Stimulated activated CD4-positive, alpha-beta T cell treated with anti-CD3 and anti-CD28 coated beads, Interleukin-2, amount 100 ng/mL, for 24 hours (primary cell): ENCODE data around the gene TLCD3B.
A peak's percentile ranks its signal among the peaks of the same experiment; 100 is the strongest.

Experiments
- DNase-seq, 2 donors: peaks; one replicate each; pipeline ENCODE4 v3.0.0-alpha.2; 2020

Gene TLCD3B, protein sequence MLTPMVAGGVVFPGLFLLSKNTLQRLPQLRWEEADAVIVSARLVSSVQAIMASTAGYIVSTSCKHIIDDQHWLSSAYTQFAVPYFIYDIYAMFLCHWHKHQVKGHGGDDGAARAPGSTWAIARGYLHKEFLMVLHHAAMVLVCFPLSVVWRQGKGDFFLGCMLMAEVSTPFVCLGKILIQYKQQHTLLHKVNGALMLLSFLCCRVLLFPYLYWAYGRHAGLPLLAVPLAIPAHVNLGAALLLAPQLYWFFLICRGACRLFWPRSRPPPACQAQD

DNA sequence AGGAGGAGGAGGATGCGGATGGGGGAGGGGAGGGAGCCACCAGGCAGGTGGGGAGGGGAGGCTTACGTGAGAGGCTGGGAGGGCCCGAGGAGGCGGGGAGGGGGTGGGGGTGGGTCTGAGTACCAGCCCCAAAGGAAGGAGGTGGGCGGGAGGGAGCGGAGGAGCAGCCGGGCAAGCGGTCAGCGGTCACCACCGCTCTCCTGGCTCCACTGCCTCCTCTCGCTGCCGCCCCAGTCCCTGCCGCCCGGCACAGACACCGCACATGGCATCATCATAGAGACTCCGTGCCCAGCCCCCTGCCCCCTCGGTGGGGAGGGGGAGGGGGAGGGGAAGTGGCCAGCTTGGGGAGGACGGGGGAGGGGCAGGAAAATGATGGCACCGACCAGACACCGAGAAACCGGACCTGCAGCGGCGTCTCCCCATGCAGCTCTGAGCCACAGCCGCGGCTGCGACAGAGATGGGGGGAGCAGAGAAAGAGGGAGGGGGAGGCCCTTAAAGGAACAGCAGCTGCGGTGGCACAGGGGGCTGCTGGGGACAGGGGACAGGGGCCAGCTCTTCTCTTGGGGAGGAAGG is at the start of gene TLCD3B:
TSS of gene TLCD3B (minus strand) at position 431 of the 573 bp plus-strand sequence. CDS start 744 bp downstream, outside the sequence.
- DNase-seq, result no peak

DNA sequence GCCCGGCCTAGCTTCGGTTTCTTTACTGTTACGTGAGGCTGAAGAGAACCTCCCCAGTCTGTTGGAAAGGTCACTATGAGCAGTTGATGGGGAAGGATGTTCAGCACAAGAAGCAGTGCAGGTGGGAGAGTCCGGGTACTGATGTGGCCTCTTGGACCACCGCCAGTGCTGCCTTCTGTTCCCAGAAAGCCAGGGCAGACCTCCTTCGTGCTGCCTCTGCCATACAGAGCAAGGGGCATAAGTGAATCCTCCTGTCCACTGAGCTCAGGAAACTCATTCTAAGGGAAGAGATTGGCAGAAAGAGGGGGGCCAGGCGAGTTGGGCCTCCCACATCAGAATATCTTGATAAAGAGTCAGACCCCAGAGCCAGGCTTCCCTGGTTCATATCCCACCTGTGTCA is 48.4 kb upstream of the TLCD3B start:
- no peak for DNase-seq

DNA sequence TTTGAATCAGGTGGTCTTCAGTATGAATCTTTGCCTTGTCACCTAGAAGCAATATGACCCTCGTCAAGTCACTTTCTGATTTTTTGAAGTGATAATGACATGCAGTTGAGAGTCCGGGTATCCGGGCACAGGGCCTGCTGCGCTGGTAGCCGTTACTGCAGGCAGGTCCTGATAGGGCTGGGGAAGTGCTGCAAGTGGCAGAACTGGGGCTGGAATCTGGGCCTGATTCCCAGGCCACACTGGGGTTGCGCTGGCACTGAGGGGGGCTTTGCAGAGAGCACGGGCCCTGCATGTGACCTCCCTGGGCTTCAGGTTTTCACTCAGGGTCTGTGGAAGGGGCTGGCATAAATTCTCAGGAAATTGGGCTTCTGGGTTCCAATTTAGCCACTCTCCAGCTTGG is 47.7 kb upstream of the TLCD3B start:
- DNase-seq, result no peak

DNA sequence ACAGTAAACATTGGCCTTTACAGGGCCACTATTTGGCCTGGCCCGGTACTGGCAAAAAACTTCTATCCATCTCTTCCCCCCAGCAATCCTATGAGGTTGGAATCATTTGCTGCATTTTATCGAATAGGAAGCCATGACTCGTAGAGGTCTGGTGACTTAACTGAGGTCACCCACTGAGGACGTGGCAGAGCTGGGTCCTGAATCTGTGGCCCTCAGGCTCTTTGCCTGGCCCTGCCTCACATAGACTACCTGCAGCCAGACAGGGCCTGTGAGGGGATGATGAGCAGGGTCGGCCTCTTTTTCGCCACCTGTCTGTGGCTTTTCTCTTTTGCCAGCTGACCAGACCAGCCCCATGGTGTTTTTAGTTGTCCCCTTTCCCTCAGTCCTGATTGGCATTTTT is 46.6 kb upstream of the TLCD3B start:
- DNase-seq, result no peak

DNA sequence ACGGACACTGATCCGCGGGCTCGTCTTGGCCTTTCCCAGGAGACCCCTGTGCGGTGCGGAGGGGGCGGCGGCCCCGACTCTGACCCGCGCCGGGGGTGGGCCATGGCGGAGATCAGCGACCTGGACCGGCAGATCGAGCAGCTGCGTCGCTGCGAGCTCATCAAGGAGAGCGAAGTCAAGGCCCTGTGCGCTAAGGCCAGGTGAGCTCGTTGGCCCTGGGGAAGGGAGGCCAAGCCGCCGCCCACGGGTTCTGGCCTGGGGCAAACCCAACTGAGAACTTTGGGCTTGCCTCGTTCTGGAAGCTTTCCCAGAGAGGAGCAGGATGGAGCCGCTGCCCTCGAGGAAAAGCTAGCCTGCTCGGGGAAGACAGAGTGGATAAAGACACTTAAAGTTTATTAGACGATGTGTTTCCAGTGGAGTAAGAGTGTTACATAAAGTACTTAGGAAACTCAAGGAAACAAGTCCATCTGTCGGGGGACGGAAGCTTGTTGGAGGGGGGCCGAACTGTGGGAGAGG is 45.3 kb upstream of the TLCD3B start:
- DNase-seq, result no peak

DNA sequence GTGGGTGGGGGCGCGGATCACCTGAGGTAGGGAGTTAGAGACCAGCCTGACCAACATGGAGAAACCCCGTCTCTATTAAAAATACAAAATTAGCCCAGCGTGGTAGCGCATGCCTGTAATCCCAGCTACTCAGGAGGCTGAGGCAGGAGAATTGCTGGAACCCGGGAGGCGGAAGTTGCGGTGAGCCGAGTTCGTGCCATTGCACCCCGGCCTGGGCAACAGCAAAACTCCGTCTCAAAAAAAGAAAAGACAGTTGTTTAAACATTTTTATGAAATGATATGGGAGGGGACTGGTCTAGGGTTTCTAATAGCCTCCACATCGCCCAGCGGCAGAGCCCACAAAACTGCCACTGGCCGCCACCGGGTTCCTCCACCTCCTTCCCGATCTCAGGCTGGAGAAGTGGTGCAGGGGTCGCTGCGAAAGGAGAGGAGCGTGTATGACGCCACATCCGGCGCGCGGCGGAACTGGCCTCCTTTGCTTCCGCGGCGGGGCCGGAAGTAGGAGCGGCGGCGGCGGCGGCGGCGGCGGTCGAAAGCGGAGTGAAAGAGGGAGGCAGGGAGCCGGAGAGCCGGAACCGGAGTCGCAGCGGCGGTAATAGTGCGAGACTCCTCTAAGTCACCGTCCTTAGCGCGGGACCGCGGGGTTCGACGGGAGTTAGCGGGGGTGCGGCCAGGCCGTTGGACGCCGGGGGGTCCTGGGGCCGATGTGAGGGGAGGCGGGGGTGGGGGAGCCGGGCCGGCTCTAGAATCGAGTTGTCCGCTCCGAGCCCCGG is 44.6 kb upstream of the TLCD3B start, which contains the start of gene PPP4C:
TSS of gene PPP4C (plus strand) at position 492 of the 773 bp plus-strand sequence. CDS start 384 bp downstream, outside the sequence.
- DNase-seq, result peak; percentile 89 to 95

DNA sequence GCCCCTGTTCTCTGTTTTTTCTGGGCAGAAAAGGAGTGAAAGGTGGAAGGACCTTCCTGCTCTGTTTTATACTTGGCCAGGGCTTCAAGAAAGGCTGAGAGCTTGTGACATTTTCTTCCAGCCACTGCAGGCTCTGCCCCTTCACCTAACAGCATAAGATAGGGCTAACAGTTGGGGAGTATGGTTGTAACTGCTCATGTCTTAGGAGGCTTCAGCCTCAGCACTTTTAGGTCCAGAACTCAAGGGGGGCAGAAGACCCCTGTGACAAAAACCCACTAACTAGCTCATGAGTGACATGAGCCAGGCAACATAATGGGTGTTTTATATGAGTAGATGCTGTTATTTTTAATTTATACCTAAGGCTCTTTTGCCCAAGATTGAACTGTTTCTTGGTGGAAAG is 39.4 kb upstream of the TLCD3B start:
- DNase-seq, result no peak

DNA sequence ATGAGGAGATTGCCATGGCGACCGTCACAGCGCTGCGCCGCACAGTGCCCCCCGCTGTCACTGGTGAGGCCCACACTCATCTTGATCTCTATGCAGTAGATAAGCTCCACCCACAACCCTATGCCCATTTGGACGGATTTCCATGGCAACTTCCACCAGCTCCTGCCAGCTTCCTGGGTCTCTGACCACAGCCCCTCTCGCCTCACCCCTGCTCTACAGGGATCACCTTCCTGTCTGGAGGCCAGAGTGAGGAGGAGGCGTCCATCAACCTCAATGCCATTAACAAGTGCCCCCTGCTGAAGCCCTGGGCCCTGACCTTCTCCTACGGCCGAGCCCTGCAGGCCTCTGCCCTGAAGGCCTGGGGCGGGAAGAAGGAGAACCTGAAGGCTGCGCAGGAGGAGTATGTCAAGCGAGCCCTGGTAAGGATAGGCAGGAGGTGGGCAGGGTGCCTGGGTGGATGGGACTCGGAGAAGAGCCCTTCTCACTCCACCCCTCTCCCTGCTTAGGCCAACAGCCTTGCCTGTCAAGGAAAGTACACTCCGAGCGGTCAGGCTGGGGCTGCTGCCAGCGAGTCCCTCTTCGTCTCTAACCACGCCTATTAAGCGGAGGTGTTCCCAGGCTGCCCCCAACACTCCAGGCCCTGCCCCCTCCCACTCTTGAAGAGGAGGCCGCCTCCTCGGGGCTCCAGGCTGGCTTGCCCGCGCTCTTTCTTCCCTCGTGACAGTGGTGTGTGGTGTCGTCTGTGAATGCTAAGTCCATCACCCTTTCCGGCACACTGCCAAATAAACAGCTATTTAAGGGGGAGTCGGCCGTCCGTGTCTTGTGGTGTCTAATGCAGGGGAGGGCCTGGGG is 38.8 kb upstream of the TLCD3B start:
- DNase-seq, result no peak

DNA sequence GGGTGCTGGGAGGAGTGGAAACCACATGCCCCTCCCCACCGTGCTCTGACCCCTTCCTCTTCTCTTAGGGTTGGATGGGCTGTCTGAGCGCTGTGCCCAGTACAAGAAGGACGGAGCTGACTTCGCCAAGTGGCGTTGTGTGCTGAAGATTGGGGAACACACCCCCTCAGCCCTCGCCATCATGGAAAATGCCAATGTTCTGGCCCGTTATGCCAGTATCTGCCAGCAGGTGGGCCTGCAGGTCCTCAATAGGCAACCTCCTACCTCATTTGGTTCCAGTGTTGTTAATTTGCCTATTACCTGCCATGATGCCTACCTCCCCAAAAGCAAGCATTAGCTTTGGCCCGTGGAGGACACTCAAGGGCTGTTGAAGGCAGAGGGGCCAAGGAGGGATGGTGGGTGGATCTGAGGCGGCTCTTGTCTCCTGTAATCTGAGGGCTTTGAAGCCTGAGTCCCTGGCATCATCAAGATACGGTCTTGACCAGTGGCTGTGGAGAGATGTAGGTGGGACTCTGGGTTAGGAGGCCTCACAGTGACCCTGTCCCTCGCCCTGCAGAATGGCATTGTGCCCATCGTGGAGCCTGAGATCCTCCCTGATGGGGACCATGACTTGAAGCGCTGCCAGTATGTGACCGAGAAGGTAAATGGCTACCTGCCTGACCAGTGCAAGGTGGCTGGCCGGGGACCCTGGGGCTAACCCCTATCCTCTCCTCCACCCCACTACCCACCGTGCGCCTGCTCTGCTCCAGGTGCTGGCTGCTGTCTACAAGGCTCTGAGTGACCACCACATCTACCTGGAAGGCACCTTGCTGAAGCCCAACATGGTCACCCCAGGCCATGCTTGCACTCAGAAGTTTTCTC is 37.9 kb upstream of the TLCD3B start:
- DNase-seq, result peak; percentile 58

DNA sequence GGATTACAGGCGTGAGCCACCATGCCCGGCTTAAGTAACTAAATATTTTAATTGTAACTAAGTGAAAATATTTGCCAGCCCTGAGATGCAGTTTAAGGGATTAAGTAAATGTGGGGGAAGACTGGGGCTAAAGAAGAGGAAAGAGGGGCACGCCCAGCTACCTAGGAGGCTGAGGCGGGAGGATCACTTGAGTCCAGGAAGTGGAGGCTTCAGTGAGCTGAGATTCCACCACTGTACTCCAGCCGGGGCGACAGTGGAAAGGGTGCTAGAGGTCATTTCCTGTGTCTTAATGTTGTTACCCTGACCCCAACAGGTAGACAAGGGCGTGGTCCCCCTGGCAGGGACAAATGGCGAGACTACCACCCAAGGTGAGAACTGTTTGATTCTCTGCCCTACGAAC is 37.3 kb upstream of the TLCD3B start:
- no peak for DNase-seq

DNA sequence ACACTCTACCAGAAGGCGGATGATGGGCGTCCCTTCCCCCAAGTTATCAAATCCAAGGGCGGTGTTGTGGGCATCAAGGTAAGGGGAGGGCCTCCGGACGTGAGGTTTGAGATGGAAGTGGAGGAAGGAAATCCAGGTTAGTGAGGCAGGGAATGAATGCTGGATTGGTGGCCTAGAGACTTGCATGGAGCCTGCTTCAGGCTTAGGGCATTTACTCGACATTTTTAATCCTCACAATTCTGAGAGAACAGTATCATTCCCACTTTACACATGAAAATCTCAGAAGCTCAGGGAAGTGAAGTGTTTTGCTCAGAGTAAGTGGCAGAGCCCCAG is 36.5 kb upstream of the TLCD3B start:
- no peak for DNase-seq

DNA sequence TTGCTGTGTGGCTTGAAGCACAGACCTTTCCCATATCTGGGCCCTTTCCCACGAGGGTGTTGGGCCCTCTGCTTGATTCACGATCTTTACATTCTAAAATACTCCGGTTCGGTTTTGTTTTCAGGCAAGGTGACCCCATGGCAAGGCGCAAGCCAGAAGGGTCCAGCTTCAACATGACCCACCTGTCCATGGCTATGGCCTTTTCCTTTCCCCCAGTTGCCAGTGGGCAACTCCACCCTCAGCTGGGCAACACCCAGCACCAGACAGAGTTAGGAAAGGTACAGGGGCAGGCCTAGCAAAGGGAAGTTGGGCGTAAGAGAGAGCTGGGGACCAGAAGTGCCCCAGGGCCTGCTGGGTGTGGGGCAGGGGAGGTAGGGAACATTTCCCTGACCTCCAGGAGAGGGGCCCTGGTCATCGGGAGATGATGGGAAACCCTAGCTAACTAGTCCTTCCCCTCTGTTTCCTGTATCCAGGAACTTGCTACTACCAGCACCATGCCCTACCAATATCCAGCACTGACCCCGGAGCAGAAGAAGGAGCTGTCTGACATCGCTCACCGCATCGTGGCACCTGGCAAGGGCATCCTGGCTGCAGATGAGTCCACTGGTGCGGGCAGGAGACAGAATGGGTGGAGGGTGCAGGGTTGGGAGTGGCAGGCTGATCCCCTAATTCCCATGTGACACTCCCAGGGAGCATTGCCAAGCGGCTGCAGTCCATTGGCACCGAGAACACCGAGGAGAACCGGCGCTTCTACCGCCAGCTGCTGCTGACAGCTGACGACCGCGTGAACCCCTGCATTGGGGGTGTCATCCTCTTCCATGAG is 35.9 kb upstream of the TLCD3B start:
- no peak for DNase-seq

DNA sequence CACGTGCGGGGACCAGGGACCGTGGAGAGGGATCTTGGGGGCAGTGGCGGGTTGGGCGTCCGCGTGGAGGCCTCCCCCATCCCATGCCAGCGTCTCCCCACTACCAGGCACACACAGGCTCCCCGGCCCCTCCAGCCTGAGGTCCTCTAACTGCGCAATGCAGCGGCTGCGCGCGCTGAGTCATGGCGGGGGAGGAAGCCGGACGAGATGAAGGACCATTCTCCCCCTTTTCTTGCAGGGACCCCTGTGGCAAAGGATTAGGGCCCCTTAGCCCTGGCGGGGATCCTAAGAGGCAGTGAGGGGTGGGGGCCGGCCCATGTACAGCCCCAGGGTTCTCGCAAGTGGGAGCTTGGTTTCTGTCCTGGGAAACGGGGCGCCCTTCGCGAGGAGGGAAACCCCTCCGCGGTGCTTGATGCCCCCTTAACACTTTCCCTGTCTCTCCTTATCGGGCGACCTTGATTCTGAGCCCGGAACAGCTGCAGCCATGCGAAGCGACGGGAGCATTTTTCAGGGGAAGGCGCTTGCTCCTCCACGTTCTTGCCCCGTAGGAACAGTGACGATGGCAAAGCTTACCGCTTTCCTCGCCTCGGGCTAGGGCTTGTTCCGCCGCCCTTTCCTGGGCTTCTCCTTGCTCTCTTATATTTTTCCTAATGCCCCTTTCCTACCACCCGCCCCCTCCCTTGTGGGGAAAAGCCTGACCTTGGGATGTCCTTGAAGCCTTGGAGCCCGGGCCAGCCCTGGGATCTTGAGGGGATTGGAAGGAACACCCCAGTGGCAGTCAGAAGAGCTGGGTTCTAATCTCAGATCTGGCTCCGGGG is 35.1 kb upstream of the TLCD3B start:
- DNase-seq, result peak; percentile 52 to 53

DNA sequence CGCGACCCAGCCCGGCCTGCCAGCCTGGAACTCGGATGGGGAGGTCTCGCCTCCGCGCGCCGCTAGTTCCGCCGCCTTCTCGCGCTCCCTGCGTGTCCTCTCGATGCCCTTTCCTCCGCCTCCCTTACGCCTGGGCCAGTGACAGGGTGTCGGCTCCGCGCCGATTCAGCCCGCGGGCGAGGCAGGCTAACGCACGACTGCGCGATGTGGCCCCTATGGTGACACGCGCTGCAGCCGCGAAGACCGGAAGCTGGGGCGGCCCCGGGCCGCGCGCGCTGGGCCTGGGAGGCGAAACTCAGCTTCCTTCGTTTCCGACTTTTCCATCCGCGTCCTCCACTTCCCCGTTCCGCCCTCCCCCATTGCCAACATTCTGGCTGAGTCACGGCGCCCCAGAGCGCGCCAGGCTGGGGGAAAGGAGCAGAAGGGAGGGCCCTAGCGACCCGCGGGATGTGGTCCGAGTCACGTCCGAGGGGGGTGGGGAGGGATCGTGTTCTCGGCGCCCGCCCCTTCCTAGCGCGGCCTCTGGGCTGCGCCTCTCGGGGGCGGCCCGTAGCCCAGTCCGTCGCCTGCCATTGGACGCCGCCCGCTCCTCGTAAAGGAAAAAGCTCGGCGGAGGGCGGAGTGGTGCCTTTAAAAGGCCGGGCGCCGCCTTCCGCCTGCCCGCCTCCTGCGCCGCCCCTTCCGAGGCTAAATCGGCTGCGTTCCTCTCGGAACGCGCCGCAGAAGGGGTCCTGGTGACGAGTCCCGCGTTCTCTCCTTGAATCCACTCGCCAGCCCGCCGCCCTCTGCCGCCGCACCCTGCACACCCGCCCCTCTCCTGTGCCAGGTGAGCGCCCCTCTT is 34.3 kb upstream of the TLCD3B start, which contains the start of gene ALDOA:
TSS of gene ALDOA (plus strand) at position 659 of the 841 bp plus-strand sequence. CDS start 1,138 bp downstream, outside the sequence.
- peak; percentile 97 to 98 for DNase-seq

DNA sequence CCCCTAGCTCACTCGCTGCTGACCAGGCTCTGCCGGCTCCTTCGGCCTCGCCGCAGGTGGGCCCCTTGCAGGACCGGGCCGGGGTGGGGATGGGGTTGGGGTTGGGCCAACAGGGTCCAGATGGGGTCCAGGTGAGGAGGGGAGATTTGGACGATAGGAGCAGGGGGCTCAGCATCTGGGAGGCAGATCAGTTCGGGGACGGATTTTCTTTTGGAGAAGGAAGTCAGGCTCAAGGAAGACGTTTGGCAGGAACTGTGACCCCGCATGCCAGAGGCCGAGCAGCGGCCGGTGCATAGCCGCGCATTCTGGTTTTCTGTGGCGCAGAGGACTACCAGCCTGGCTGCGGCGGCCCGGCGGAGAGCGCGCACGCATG is 33.6 kb upstream of the TLCD3B start:
- no peak for DNase-seq

DNA sequence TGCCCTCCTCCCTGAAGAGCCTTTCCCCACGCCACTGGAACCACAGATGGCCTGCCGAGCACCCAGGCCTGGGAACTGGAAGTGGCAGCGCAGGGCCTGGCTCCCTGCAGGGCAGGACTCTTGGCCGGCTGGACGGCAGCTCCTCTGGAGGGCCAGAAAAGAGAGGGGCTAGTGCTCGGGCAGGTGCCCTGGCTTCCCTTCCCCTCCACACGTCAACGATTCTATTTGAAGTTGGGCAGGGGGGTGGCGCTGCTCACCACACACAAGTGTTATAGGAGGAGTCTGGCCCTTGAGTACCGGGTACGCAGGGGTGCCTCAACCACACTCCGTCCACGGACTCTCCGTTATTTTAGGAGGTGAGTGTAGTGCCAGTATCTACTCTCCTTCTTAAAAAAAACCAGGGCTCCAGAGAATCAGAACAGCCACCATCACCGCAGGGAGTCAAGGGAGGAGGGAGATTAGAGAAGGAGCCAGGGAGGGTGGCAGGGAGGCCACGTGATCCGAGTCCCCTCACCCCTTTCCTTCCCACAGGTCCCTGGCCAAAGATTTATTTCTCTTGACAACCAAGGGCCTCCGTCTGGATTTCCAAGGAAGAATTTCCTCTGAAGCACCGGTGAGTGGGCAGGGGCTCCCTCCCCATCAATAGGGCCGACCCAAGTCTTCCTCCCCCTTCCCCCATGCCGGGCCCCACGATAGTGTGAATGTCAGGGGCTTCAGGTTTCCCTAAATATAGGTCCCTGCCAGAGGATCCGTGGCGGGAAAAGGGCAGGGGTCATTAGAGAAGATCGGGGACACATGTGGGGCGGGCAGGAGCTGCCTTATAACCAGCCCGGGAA is 33.0 kb upstream of the TLCD3B start:
- DNase-seq, result peak; percentile 75 to 78

DNA sequence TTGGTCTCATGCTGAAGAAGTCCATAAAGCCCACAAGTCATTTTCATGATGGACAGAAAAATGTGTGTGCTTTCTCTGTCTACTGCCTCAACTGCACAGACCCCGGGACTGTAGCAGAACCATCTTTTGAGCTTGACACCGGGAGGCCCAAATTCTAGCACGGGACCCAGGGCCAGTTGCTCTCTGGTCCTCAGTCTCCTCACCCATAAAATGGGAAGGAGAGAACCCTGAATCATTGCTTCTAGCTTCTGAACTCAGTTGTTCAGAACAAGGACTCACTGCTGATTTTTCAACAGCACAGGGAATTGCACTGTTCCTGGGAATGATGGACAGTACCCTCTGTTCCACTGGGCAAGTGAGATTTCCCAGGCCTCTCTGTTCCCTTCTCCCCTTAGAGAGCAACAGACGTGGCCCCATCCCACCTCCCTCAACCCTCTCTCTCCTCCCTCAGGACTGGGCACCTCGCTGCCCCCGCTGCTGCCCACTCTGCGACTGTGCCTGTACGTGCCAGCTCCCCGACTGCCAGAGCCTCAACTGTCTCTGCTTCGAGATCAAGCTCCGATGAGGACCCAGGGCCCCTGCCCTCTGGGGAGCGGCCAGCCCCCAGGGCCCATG is 32.3 kb upstream of the TLCD3B start:
- no peak for DNase-seq
